ENCODE data around the gene PRKRIP1. TPM values are rescaled to one million over a fixed set of nuclear protein-coding genes. Genes with fewer than 3 reads are reported as not detected.
"Not testable (repeated sequence)": the region's sequence is repeated elsewhere in the genome, so short reads cannot be mapped to it uniquely, and the experiment has no call there.

PRKRIP1 gene
- total RNA-seq, 2 donors from 2014 or later, result 16.0 to 18.8 TPM

- DNase-seq (peak; percentile 7 to 26), ATAC-seq (no peak)
- intact Hi-C loops (cut with DNase I, micrococcal nuclease), result no loop called here
These were observed 73.3 kb downstream of the PRKRIP1 start for GRCh38 chr7:102469351-102469971.

DNA sequence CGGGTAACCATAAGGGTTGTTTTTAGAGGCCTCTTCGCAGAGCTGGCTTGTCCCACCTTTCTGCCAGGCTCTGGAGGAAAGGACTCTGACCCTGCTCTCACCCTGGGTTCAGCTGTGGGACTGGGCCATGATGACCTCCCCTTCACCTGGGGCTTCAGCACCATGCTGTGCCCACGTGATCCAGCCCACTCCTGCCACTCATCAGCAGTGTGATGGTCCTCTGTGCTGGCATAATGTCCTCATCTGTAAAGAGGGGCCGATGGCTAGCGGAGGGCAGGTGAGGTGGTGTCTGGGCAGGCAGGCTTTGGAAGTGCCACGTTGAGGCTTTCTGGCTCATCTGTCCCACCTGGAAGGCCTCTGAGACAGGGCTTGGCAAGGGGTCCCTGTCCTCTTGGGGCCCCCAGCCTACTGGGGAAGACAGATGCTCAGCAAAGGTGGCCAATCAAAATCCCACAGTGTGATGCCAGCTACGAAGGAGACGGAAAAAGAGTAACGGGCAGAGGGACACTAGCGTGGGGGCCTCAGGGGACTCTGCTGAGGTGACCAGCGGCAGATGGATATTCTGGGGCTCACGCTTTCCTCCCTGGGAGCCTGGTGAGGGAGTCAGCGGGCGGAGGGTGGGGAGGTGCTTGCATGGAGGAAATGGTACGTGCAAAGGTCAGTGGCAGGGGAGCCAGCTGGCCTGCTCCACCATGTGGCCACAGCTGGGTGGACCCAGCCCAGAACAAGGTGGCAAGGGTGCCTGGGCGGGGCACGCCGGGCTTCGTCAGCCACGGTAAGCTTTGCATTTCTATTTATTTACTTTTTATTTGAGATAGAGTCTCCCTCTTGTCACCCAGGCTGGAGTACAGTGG is 74.0 kb downstream of the PRKRIP1 start:
- intact Hi-C loops (cut with DNase I, micrococcal nuclease), result no loop called here
- ATAC-seq (peak; percentile 93), DNase-seq (peak; percentile 84 to 87)

GRCh38 chr7:102471791-102472125 is 75.6 kb downstream of the PRKRIP1 start:
- peak; percentile 2 to 8 for DNase-seq
- no peak for ATAC-seq
- intact Hi-C loops (cut with DNase I, micrococcal nuclease), result no loop called here

- intact Hi-C loops (cut with DNase I, micrococcal nuclease), result no loop called here
- DNase-seq, result peak; percentile 7 to 21
- ATAC-seq, result no peak
These were observed 76.2 kb downstream of the PRKRIP1 start for GRCh38 chr7:102472126-102473041.

GRCh38 chr7:102473271-102473991 is 77.3 kb downstream of the PRKRIP1 start:
- ATAC-seq (no peak), DNase-seq (peak; percentile 6 to 22)
- intact Hi-C loops (cut with DNase I, micrococcal nuclease), result no loop called here

- peak; percentile 0 to 8 for DNase-seq
- ATAC-seq; intact Hi-C loops (cut with DNase I, micrococcal nuclease): not testable (repeated sequence)
These were observed 78.0 kb downstream of the PRKRIP1 start for GRCh38 chr7:102474116-102474515.

DNA sequence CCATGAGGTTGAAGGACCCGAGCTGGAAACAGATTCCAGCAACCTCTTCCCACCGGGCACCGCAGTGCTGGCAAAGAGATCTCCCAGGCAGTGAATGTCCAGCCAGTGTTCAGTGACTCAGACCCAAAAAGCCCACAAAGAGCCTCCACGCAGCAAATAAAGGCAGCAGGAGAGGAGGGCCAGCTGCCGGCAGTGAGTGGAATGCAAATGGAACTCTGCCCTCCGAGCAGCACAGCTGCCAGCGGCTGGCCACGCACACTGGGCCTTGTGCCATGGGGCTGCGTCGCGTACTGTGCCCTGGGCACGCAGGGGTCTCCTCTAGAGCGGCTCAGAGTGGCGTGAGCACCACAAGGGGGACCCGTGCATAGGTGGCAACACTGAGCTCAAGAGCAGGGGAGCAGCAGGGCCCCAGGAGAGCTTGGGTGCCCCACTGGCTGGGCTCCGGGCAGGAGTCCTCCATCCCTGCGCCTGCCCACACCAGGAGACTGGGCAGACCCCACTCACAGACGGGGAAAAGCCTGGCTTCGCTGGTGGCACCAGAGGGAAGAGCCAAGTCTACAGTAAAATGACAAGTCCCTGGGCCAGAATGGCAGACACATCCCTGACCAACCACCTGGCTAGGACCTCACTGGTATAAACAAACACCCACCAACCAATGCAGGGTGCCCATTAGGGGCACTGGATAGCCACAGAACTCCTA is 78.7 kb downstream of the PRKRIP1 start:
- DNase-seq; intact Hi-C loops (cut with DNase I, micrococcal nuclease); ATAC-seq: not testable (repeated sequence)

Small RNA genes lying within 50 kb of the gene (microRNA-seq; reads per million reads assigned to microRNA genes)
- 0 to 1.4 reads per million in 2 donors for gene MIR4467
- 0 to 4.8 reads per million in 2 donors for gene MIR5090
- gene MIR548O, result 0 reads per million in 2 donors

Other genes starting within 250 kb of the PRKRIP1 start
- 1 to 10 TPM; 3.2 to 3.3 TPM for gene SH2B2, start 109.5 kb upstream of the PRKRIP1 start, total RNA-seq
- not detected for gene SPDYE6, start 39.9 kb upstream of the PRKRIP1 start, total RNA-seq
- 1 to 10 TPM; 4.2 to 6.8 TPM for gene ORAI2, start 37.2 kb downstream of the PRKRIP1 start, total RNA-seq
- 1 to 10 TPM; 9.5 to 9.9 TPM for gene ALKBH4, start 68.5 kb downstream of the PRKRIP1 start, total RNA-seq
- gene LRWD1, start 68.6 kb downstream of the PRKRIP1 start, total RNA-seq, result 10 to 100 TPM; 12.6 to 15.2 TPM
- 10 to 100 TPM; 49.4 to 50.9 TPM for gene POLR2J, start 82.6 kb downstream of the PRKRIP1 start, total RNA-seq
- 10 to 100 TPM; 13.4 to 22.5 TPM for gene RASA4B, start 121.4 kb downstream of the PRKRIP1 start, total RNA-seq
- 10 to 100 TPM; 13.4 to 20.7 TPM for gene UPK3BL2, start 147.3 kb downstream of the PRKRIP1 start, total RNA-seq
- not detected for gene SPDYE2, start 154.9 kb downstream of the PRKRIP1 start, total RNA-seq
- gene POLR2J3, start 176.2 kb downstream of the PRKRIP1 start, total RNA-seq, result 10 to 100 TPM; 24.1 to 27.1 TPM
- gene RASA4, start 220.4 kb downstream of the PRKRIP1 start, total RNA-seq, result 10 to 100 TPM; 16.7 to 31.9 TPM
- gene UPK3BL1, start 246.4 kb downstream of the PRKRIP1 start, total RNA-seq, result 10 to 100 TPM in 1 of 2 donors, 1 to 10 TPM in 1; 6.3 to 27.5 TPM

Data from left colon (tissue), 2 donors.